Measurements from ENCODE around the gene RBBP5.
"Not testable (repeated sequence)": the region's sequence is repeated elsewhere in the genome, so short reads cannot be mapped to it uniquely, and the experiment has no call there.

RBBP5 gene, protein sequence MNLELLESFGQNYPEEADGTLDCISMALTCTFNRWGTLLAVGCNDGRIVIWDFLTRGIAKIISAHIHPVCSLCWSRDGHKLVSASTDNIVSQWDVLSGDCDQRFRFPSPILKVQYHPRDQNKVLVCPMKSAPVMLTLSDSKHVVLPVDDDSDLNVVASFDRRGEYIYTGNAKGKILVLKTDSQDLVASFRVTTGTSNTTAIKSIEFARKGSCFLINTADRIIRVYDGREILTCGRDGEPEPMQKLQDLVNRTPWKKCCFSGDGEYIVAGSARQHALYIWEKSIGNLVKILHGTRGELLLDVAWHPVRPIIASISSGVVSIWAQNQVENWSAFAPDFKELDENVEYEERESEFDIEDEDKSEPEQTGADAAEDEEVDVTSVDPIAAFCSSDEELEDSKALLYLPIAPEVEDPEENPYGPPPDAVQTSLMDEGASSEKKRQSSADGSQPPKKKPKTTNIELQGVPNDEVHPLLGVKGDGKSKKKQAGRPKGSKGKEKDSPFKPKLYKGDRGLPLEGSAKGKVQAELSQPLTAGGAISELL

DNA sequence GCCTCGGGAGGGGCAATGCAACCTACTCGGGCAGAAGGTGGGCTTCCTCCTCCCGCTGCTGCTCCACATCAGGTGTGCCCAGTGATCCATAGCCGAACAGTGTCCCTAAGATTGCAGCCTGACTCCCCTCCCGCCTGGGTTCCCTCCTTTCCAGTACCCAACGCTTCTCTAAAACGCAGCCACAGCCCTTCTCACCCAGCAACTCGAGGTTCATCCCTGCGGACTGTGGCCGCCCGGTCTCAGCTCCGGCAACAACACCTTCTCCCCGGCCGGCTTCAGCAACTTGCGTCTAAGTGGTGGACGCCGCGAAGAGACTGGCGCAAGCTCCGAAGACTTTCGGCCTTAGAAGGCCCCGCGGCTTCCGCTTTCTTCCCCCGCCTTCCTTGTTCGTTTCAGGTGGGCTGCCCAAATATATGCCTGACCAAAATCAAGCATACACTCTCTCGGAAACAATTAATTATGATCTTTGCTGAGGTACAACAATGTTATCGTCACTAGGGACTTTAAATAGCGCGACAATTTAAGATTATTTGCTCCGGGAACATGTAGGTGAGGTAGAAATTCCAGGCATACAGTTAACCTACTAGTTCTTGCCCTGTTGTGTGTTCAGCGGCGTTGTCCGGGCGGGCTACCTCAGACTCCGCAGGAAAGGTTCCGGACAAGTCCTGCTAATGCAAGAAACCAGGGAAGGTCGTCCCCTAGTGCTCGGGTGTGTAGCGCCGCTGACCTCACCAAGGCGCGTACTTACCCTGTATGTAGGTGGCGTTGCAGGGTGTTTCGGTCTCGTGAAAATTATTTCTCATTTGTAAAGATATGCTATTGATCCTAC lies at the start of gene RBBP5:
Gene RBBP5, minus strand, starts transcription at position 319 of the 829 bp plus-strand sequence. Its CDS starts 105 bp downstream, at position 214.
- H3K4me1 ChIP-seq: peaks cover 6% of the 10 kb centered on the region; the same call in 1 of the 2 replicates
- in situ Hi-C loops (cut with MboI; ENCODE audit: low sequenced_read_pairs): no loop called here
- H3K9me3 ChIP-seq: no peaks in the 10 kb centered on the region
- H3K4me3 ChIP-seq: peak within 1 kb of the TSS; percentile 85
- no peaks in the 10 kb centered on the region for H3K27me3 ChIP-seq (ENCODE audit: low read depth)
- peak; percentile 90 to 97 for DNase-seq (ENCODE audit: low spot score in 2 of 2)
- peaks cover 3% of the 10 kb centered on the region; the same call in 1 of the 2 replicates for H3K36me3 ChIP-seq (replicated peaks)

DNA sequence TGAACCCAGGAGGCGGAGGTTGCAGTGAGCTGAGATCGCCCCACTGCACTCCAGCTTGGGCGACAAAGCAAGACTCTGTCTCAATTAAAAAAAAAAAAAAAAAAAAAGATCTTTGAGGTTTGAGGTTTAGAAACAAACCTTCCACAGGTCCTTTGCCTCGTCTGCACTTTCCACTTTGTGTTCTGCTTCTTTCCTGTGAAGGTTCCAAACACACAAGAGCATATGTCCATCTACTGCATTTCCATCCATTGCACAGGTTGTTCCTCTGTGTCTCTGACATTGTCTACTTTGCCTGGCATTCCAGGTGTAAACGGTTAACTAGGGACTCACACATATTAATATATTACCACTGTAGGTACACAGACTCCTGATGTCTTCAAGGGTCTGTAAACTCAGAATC lies 49.6 kb upstream of the RBBP5 start:
- DNase-seq (ENCODE audit: low spot score in 2 of 2): no peak
- in situ Hi-C loops (cut with MboI; ENCODE audit: low sequenced_read_pairs): no loop called here
- no peaks in the 10 kb centered on the region for H3K27me3 ChIP-seq (ENCODE audit: low read depth)

DNA sequence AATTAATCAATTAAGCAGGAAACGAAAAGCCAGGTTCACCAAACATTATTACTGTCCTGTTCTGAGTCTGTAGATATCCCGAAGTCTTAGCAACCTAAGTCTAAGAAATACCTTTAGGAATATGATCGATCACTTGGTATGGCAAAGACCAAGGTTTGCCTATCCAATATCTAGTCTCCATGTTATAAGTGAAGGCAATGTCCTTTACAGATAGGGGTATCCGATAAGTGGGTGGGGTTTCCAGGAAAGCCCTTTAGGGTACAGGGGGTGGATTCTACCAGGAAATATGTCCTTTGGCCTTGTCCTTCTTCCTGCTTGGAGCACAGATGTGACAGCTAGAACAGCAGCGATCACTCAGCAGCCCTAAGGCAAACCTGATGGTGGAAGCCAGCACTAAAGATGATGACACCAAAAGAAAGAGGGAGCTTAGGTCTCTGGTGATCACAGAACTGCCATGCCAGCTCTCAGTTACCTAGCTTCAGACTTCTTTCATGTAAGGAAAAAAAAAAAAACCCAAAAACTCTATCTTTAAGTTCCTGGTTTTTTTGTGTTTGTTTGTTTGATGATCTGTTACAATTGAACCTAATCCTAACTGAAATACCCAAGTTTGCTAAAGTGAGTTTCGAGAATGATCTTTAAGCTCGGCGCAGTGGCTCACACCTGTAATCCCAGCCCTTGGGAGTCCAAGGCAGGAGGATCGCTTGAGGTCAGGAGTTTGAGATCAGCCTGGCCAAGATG lies 48.9 kb upstream of the RBBP5 start:
- Histone ChIP-seq H3K9me3 (no peaks in the 10 kb centered on the region), H3K4me3 (no peak overlapping the region), H3K36me3 (replicated peaks) (peaks cover 7% of the 10 kb centered on the region), H3K27me3 (ENCODE audit: low read depth) (no peaks in the 10 kb centered on the region), H3K4me1 (peaks cover under 1% of the 10 kb centered on the region; the same call in 1 of the 2 replicates)
- no peak for DNase-seq (ENCODE audit: low spot score in 2 of 2)
- in situ Hi-C loops (cut with MboI; ENCODE audit: low sequenced_read_pairs): no loop called here

More for the DNA sequence above, 49.6 kb upstream of the RBBP5 start:
- H3K4me3 ChIP-seq: no peak overlapping the region
- H3K4me1 ChIP-seq: peaks cover 2% of the 10 kb centered on the region; the same call in 1 of the 2 replicates
- no peaks in the 10 kb centered on the region for H3K9me3 ChIP-seq
- H3K36me3 ChIP-seq (replicated peaks): peaks cover 7% of the 10 kb centered on the region

DNA sequence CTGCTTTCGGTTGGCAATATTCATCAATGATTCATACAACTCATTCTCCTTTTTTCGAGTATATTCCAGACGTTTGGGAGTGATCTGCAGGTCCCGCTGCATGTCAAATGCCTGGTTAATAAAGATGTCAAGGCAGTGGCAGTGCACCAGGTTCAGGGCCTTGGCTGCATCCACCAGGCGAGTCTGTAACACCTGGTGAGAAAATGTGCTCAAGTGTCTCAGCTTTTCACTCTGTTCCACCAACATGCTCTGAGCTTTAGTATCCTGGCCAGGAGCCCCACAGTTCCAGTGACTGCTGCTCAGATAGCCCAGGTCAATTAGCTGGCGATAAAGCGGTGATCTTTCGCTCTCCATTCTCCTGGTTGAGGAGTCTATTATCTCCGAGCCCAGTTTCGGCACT lies 47.5 kb upstream of the RBBP5 start:
- Histone ChIP-seq H3K4me1 (no peaks in the 10 kb centered on the region), H3K36me3 (replicated peaks) (peaks cover 11% of the 10 kb centered on the region), H3K4me3 (no peak overlapping the region), H3K27me3 (ENCODE audit: low read depth) (no peaks in the 10 kb centered on the region), H3K9me3 (no peaks in the 10 kb centered on the region)
- in situ Hi-C loops (cut with MboI; ENCODE audit: low sequenced_read_pairs): no loop called here
- DNase-seq (ENCODE audit: low spot score in 2 of 2): no peak

DNA sequence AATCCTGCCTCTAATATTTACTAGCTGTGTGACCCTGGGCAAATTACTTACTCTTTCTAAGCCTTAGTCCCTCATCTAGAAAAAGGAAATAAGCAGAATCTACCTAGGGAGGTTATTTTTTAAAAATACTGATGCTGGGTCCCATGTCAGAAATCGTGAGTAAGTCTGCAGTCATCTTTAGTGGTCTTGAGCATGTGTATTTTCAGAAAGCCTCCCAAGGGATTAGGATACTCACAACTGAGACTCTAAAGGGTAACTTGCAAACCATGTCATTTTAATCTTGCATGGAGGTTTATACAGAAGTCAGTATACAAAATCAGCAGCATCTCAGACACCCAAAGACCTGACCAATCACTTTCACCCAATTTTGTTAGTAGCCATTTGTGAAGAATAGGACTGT lies 46.5 kb upstream of the RBBP5 start:
- Histone ChIP-seq H3K4me1 (no peaks in the 10 kb centered on the region), H3K36me3 (replicated peaks) (peaks cover 14% of the 10 kb centered on the region), H3K27me3 (ENCODE audit: low read depth) (no peaks in the 10 kb centered on the region), H3K9me3 (no peaks in the 10 kb centered on the region), H3K4me3 (no peak overlapping the region)
- in situ Hi-C loops (cut with MboI; ENCODE audit: low sequenced_read_pairs): no loop called here
- DNase-seq (ENCODE audit: low spot score in 2 of 2): no peak

DNA sequence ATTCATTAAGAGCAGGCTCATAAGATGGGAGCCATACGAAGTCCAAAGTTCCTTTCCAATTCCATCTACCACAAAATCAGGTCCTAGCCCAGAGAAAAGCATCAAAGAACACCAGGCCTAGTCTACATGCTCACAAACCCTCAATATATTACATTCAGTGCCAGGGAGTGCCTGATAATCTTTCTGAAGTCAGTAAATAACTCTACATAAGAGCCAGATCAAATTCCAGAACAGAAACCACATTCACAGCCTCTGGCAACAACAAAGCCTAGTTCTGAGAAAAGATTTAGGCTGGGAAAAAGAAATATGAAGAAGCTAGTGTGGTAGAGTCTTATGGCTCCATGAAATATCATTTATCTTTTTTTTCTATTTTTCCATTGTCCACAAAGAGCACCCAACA lies 40.5 kb upstream of the RBBP5 start:
- Histone ChIP-seq H3K27me3 (ENCODE audit: low read depth) (no peaks in the 10 kb centered on the region), H3K4me3 (no peak overlapping the region), H3K36me3 (replicated peaks) (peaks cover 19% of the 10 kb centered on the region), H3K9me3 (no peaks in the 10 kb centered on the region), H3K4me1 (no peaks in the 10 kb centered on the region)
- in situ Hi-C loops (cut with MboI; ENCODE audit: low sequenced_read_pairs): no loop called here
- no peak for DNase-seq (ENCODE audit: low spot score in 2 of 2)

DNA sequence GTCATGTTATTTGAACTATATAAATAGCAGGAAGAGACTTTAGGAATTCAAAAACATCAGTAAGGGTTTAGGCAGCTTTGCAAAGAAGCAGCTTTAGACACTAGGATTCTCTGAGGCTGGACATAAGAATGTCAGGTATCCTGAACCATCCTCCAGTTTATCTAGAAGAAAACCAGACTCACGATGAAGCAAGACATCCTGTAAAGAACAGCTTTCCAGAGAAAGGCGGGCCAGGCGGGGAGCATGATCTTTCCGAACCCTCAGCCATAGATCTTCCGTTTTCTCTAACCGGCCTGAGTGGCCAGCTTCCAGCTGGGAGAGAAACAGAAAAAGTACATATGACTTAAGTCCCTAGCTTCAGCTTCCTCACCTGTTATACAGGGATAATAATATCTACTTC lies 39.3 kb upstream of the RBBP5 start:
- Histone ChIP-seq H3K9me3 (peaks cover 7% of the 10 kb centered on the region), H3K4me3 (no peak overlapping the region), H3K36me3 (replicated peaks) (peaks cover 31% of the 10 kb centered on the region), H3K4me1 (no peaks in the 10 kb centered on the region), H3K27me3 (ENCODE audit: low read depth) (no peaks in the 10 kb centered on the region)
- in situ Hi-C loops (cut with MboI; ENCODE audit: low sequenced_read_pairs): no loop called here
- DNase-seq (ENCODE audit: low spot score in 2 of 2): no peak

DNA sequence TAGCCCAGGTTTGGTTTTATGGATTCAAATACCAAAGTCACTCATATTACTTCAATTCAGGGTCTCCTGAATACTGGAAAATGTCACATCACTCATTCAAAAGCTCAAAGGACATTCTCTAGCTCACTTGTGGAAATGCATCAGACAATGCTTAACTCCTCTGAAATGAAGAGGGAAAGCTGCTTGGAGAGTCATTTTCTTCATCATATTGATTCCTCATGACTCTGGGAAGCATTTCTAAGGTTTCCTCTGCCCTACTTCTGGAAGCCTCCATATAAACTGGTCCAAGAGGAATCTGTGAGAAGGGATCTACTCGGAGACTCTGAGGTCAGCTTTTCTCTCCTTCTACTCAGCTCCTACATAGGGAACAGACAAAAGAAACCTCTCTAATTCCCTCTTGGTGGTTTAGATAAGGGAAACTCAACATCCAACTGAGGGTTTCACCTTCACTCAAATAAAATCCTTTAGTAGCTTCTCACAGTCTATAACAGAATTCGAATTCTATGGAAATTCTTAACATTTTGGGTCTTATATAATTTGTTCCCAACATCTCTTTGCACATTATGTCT lies 36.4 kb upstream of the RBBP5 start:
- Histone ChIP-seq H3K4me1 (no peaks in the 10 kb centered on the region), H3K36me3 (replicated peaks) (peaks cover 33% of the 10 kb centered on the region), H3K9me3 (peaks cover 15% of the 10 kb centered on the region), H3K4me3 (no peak overlapping the region), H3K27me3 (ENCODE audit: low read depth) (no peaks in the 10 kb centered on the region)
- no peak for DNase-seq (ENCODE audit: low spot score in 2 of 2)
- in situ Hi-C loops (cut with MboI; ENCODE audit: low sequenced_read_pairs): no loop called here

DNA sequence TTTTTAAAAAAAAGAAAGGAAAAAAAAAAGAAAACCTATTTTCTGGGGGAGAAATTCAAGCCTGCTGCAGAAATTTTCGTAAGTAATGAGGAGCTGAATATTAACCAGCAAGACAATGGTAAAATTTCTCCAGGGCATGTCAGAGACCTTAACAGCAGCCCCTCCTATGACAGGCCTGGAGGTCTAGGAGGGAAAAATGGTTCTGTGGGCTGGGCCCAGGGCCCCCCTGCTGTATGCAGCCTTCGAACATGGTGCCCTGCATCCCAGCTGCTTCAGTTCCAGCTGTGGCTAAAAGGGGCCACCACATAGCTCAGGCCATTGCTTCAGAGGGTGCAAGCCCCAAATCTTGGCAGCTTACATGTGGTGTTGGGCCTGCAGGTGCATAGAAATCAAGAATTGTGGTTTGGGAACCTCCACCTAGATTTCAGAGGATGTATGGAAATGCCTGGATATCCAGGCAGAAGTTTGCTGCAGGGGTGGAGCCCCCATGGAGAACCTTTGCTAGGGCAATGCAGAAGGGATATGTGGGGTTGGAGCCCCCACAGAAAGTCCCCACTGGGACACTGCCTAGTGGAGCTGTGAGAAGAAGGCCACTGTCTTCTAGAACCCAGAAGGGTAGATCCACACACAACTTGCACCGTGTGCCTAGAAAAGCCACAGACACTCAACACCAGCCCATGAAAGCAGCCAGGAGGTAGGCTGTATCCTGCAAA lies 34.0 kb upstream of the RBBP5 start:
- Histone ChIP-seq H3K36me3 (replicated peaks) (peaks cover 36% of the 10 kb centered on the region), H3K9me3 (peaks cover 15% of the 10 kb centered on the region)
- H3K4me1 ChIP-seq; H3K4me3 ChIP-seq; in situ Hi-C loops (cut with MboI; ENCODE audit: low sequenced_read_pairs); H3K27me3 ChIP-seq (ENCODE audit: low read depth); DNase-seq (ENCODE audit: low spot score in 2 of 2): not testable (repeated sequence)

DNA sequence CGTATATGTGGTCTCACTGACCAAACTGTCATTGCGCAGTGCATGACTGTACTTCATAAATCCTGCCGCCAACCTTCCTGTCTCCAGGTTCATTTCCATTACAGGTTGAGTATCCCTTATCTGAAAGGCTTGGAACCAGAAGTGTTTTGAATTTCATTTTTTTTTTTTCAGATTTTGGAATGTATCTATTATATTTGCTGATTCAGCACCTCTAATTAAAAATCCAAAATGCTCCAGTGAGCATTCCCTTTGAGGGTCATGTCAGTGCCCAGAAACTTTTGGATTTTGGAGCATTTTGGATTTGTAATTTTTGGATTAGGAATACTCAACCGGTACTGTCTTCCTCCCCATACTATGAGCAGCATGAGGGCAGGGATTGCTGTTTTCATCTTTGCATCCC lies 30.7 kb upstream of the RBBP5 start:
- Histone ChIP-seq H3K36me3 (replicated peaks) (peaks cover 25% of the 10 kb centered on the region), H3K4me3 (no peak overlapping the region), H3K9me3 (peaks cover 15% of the 10 kb centered on the region), H3K4me1 (no peaks in the 10 kb centered on the region), H3K27me3 (ENCODE audit: low read depth) (no peaks in the 10 kb centered on the region)
- in situ Hi-C loops (cut with MboI; ENCODE audit: low sequenced_read_pairs): no loop called here
- DNase-seq (ENCODE audit: low spot score in 2 of 2): no peak

DNA sequence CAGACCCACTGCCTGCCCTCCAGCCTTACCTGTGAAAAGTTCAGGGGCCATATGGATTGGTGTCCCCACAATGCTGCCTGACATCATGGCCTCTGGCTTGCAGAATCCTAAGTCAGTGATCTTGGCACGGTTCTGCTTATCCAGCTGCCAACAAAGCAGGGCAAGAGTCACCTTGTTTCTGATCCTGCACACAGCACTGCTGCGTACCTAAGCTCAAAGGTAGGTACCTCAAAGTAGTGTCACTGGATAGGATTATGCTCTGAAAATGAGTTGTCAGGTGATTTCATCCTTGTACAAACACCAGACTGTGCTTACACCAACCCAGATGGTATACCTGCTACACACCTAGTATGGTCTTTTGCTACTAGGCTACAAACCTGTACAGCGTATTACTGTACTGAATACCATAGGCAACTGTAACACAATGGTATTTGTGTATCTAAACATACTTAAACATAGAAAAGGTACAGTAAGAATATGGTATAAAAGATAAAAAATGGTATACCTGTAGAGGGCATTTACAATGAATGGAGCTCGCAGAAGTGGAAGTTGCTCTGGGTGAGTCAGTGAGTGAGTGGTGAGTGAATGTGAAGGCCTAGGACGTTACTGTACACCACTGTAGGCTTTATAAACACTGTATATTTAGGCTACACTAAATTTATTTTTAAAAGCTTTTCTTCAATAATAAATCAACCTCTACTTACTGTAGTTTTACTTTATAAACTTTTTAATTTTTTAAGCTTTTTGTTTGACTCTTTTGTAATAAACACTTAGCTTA lies 29.1 kb upstream of the RBBP5 start:
- Histone ChIP-seq H3K27me3 (ENCODE audit: low read depth) (no peaks in the 10 kb centered on the region), H3K4me1 (no peaks in the 10 kb centered on the region), H3K36me3 (replicated peaks) (peaks cover 10% of the 10 kb centered on the region), H3K9me3 (peaks cover 7% of the 10 kb centered on the region), H3K4me3 (no peak overlapping the region)
- no peak for DNase-seq (ENCODE audit: low spot score in 2 of 2)
- in situ Hi-C loops (cut with MboI; ENCODE audit: low sequenced_read_pairs): no loop called here

DNA sequence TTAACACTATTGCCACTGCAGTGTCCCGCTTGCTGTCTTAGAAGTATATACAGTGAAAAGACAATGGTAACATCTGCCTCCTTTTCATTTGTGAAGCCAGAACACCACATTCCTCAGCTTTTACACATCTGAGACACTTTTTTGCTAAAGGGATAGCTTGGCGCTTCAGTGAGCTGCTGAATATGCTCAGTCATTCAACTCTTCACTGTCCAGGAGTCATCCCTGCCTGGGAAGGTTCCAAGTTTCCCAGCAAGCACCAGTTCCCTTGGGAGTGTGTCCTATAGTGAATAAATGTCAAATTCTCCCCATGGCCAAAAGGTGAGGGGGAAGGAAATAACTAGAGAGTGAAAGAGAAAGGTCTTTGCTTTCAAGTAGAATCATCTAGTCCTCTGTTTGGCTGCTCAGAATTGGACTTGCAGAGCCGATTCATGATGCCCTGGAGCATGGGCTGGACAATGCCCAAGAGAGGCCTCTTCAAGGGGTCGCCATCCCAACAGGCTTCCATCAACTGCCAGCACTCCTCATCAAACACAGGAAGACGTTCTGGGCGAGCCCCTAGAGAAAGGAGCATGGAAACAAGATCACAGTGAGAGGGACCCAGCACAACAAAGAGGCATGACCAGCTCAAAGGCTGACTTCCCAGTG lies 25.5 kb upstream of the RBBP5 start:
- Histone ChIP-seq H3K4me1 (peaks cover 22% of the 10 kb centered on the region), H3K4me3 (no peak overlapping the region), H3K36me3 (replicated peaks) (peaks cover 4% of the 10 kb centered on the region; the same call in 1 of the 2 replicates), H3K27me3 (ENCODE audit: low read depth) (no peaks in the 10 kb centered on the region), H3K9me3 (no peaks in the 10 kb centered on the region)
- in situ Hi-C loops (cut with MboI; ENCODE audit: low sequenced_read_pairs): no loop called here
- no peak for DNase-seq (ENCODE audit: low spot score in 2 of 2)
